ENCODE results near the gene TCEA3.

The TCEA3 gene

DNA sequence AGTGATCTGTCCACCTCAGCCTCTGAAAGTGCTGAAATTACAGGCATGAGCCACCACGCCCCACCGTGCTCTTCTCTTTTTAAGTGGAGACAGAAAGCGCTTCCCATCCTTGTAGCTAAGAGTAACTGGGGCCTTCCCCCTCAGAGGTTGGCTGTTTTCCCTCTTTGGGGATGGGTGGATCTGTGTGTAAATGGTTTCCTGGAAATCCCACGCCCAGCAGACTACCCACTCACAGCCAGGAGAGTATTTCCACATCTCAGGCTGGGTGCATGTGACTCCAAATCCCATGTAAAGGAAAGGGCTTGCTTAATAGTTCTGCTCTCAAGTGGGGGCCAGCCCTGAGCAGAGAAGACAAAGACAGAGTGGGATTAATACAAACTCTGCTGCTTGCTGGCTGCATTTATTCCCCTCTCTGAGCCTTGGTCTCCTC lies 19.6 kb upstream of the TCEA3 start:
- H3K9me3 ChIP-seq (ENCODE audit: severe bottlenecking) = no peaks in the 10 kb centered on the region
- no peaks in the 10 kb centered on the region for H3K27me3 ChIP-seq (ENCODE audit: insufficient read depth, poor library complexity, severe bottlenecking)
- H3K4me3 ChIP-seq (ENCODE audit: severe bottlenecking) = no peak overlapping the region
- TF ChIP-seq, protein P1, sequence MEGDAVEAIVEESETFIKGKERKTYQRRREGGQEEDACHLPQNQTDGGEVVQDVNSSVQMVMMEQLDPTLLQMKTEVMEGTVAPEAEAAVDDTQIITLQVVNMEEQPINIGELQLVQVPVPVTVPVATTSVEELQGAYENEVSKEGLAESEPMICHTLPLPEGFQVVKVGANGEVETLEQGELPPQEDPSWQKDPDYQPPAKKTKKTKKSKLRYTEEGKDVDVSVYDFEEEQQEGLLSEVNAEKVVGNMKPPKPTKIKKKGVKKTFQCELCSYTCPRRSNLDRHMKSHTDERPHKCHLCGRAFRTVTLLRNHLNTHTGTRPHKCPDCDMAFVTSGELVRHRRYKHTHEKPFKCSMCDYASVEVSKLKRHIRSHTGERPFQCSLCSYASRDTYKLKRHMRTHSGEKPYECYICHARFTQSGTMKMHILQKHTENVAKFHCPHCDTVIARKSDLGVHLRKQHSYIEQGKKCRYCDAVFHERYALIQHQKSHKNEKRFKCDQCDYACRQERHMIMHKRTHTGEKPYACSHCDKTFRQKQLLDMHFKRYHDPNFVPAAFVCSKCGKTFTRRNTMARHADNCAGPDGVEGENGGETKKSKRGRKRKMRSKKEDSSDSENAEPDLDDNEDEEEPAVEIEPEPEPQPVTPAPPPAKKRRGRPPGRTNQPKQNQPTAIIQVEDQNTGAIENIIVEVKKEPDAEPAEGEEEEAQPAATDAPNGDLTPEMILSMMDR (IDR thresholded peaks at IDR 0.05; ENCODE audit: poor library complexity, severe bottlenecking) = no peak
- H3K27ac ChIP-seq (ENCODE audit: poor library complexity, severe bottlenecking) = no peak overlapping the region
- ATAC-seq (ENCODE audit: low read depth) (0 out of 3 replicates have a peak, but pooled peaks have one; percentile 17), DNase-seq (ENCODE audit: low spot score) (no peak)
- no peaks in the 10 kb centered on the region for H3K4me1 ChIP-seq (ENCODE audit: insufficient read depth, poor library complexity, severe bottlenecking)
- H3K36me3 ChIP-seq (ENCODE audit: low read depth) = peaks cover 9% of the 10 kb centered on the region; the same call in 1 of the 2 replicates

DNA sequence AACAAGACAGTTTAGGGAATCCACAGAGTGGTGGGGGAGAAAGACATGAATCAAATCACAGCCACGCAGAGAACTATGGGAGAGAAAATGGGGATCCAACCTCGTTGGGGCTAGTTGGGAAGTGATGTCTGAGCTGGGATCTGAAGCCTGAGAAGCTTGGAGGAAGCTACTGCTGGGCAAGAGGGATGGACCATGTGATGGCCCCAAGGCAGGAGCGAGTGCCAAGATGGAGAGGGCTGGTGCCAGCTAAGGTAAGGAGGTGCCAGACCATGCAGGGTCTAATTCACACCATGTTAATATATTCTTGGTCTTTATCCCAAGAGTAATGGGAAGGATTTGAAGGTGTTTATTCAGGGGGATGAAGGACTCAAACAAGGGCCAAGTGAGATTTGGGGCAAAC lies 18.2 kb upstream of the TCEA3 start:
- Histone ChIP-seq H3K4me3 (ENCODE audit: severe bottlenecking) (no peak overlapping the region), H3K27ac (ENCODE audit: poor library complexity, severe bottlenecking) (no peak overlapping the region), H3K4me1 (ENCODE audit: insufficient read depth, poor library complexity, severe bottlenecking) (no peaks in the 10 kb centered on the region), H3K27me3 (ENCODE audit: insufficient read depth, poor library complexity, severe bottlenecking) (no peaks in the 10 kb centered on the region), H3K36me3 (ENCODE audit: low read depth) (peaks cover 9% of the 10 kb centered on the region; the same call in 1 of the 2 replicates), H3K9me3 (ENCODE audit: severe bottlenecking) (no peaks in the 10 kb centered on the region)
- TF ChIP-seq, protein P1 (IDR thresholded peaks at IDR 0.05; ENCODE audit: poor library complexity, severe bottlenecking) = no peak
- ATAC-seq (ENCODE audit: low read depth) = no peak
- DNase-seq (ENCODE audit: low spot score) = no peak

DNA sequence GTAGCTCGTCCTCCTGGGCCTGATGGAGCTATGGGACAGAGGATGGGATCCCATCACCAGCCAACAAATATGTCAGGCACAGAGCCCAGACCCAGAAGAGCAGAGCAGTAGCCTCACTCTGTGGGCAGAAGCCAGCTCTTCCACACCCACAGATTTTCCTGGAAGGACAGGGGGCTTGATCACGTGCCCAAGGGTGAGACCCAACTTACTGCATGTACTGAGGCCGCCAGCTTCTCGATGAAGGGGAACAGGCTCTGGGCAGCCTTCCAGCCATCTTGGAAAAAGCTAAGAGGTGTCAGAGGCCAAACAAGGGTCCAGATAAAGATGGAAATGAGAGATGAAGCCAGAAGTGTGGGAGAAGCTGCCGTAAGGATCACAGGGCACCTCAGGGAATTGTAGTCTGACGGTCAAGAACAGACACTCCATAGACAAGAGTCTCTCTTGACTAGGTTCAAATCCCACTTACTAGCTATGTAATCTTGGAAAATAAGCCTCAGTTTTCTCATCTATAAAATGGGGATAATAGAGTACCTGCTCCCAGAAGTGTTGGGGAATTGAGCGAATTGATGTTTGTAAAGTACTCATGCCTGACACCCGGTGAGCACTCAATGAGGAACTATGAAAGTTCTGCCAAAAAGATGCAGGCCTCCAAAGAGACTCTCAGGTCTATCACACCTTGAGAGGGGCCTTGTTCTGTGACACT lies 17.0 kb upstream of the TCEA3 start:
- Histone ChIP-seq H3K27me3 (ENCODE audit: insufficient read depth, poor library complexity, severe bottlenecking) (no peaks in the 10 kb centered on the region), H3K4me1 (ENCODE audit: insufficient read depth, poor library complexity, severe bottlenecking) (no peaks in the 10 kb centered on the region), H3K36me3 (ENCODE audit: low read depth) (peaks cover 9% of the 10 kb centered on the region; the same call in 1 of the 2 replicates), H3K27ac (ENCODE audit: poor library complexity, severe bottlenecking) (no peak overlapping the region), H3K9me3 (ENCODE audit: severe bottlenecking) (no peaks in the 10 kb centered on the region), H3K4me3 (ENCODE audit: severe bottlenecking) (no peak overlapping the region)
- DNase-seq (ENCODE audit: low spot score) (no peak), ATAC-seq (ENCODE audit: low read depth) (no peak)
- TF ChIP-seq, protein P1 (IDR thresholded peaks at IDR 0.05; ENCODE audit: poor library complexity, severe bottlenecking) = no peak

DNA sequence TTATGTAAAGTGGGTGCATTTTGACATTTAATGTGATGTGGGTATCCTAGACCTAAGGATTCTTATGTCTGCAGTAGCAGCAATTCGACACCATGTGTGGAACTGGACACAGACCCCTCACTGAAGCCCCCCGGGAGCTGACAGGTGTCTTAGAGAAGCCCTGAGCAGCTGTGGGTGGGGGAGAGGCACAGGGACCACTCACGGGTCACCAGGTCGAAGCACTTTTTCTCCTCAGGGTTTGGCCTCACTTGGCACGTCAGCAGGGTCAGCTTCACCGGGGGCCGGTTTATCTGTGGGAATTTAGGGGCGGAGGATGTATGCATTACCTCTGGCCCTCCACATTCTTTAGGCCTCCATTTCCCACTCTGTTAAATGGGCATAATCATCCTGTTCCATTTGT lies 14.0 kb upstream of the TCEA3 start:
- H3K9me3 ChIP-seq (ENCODE audit: severe bottlenecking) = no peaks in the 10 kb centered on the region
- TF ChIP-seq, protein P1 (IDR thresholded peaks at IDR 0.05; ENCODE audit: poor library complexity, severe bottlenecking) = no peak
- peaks cover 22% of the 10 kb centered on the region; the same call in 1 of the 2 replicates for H3K36me3 ChIP-seq (ENCODE audit: low read depth)
- H3K27ac ChIP-seq (ENCODE audit: poor library complexity, severe bottlenecking) = no peak overlapping the region
- no peaks in the 10 kb centered on the region for H3K27me3 ChIP-seq (ENCODE audit: insufficient read depth, poor library complexity, severe bottlenecking)
- DNase-seq (ENCODE audit: low spot score) (no peak), ATAC-seq (ENCODE audit: low read depth) (no peak)
- no peak overlapping the region for H3K4me3 ChIP-seq (ENCODE audit: severe bottlenecking)
- no peaks in the 10 kb centered on the region for H3K4me1 ChIP-seq (ENCODE audit: insufficient read depth, poor library complexity, severe bottlenecking)

DNA sequence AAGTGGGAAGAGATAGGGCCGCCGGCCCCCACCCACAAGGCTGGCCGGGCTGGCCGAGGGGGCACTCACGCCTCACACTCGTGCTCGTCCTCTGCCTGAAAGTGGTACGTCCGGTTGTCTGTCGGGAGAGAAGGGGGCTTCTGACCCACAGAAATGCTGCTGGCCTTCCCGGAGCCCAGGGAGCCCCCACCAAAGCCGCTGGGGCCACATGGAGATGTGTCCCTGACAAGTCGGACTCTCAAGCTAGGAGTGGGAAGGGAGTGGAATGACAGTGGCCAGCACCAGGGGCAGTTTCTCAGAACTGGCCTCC lies 12.8 kb upstream of the TCEA3 start:
- Histone ChIP-seq H3K4me3 (ENCODE audit: severe bottlenecking) (no peak overlapping the region), H3K27ac (ENCODE audit: poor library complexity, severe bottlenecking) (no peak overlapping the region), H3K27me3 (ENCODE audit: insufficient read depth, poor library complexity, severe bottlenecking) (no peaks in the 10 kb centered on the region), H3K9me3 (ENCODE audit: severe bottlenecking) (no peaks in the 10 kb centered on the region), H3K4me1 (ENCODE audit: insufficient read depth, poor library complexity, severe bottlenecking) (no peaks in the 10 kb centered on the region), H3K36me3 (ENCODE audit: low read depth) (peaks cover 30% of the 10 kb centered on the region; the same call in 1 of the 2 replicates)
- TF ChIP-seq, protein P1 (IDR thresholded peaks at IDR 0.05; ENCODE audit: poor library complexity, severe bottlenecking) = no peak
- DNase-seq (ENCODE audit: low spot score) (no peak), ATAC-seq (ENCODE audit: low read depth) (no peak)

Measured in RWPE2 (cell line).